Fibroblast of lung (primary cell): ENCODE results near the gene CASP4. TPM values are rescaled to one million over a fixed set of nuclear protein-coding genes. Genes with fewer than 3 reads are reported as not detected.

Experiments
- DNase-seq, 2 donors: peaks; one replicate each; pipeline versions ENCODE4 v3.0.0 to v3.0.0-alpha.2; 2010; ENCODE audit warnings: low read depth in 2 of 2
- H2AFZ ChIP-seq: 2 replicates; pipeline ENCODE4 v1.5.1; 2012; ENCODE audit warnings: low read length, control low read depth, inconsistent platforms
- H3K27ac ChIP-seq: 2 replicates; pipeline ENCODE4 v1.5.1; 2011; ENCODE audit warnings: low read length, control low read depth; ENCODE audit not compliant: insufficient read depth
- H3K27me3 ChIP-seq: 2 replicates; pipeline ENCODE4 v1.5.1; 2011; ENCODE audit warnings: mild to moderate bottlenecking, low read length; ENCODE audit not compliant: control insufficient read depth, insufficient read depth
- H3K36me3 ChIP-seq: 2 replicates; pipeline ENCODE4 v1.5.1; 2011; ENCODE audit warnings: low read length; ENCODE audit not compliant: control insufficient read depth, insufficient read depth
- H3K4me1 ChIP-seq: 2 replicates; pipeline ENCODE4 v1.5.1; 2011; ENCODE audit warnings: low read length; ENCODE audit not compliant: control insufficient read depth, insufficient read depth; ENCODE audit errors: extremely low read depth
- H3K4me2 ChIP-seq: 2 replicates; pipeline ENCODE4 v1.5.1; 2011; ENCODE audit warnings: low read length, control low read depth; ENCODE audit not compliant: insufficient read depth; ENCODE audit errors: extremely low read depth
- H3K4me3 ChIP-seq, 4 experiments: fragments of 200-600 bp in 1 of 4; sonication (generic) in 1 of 4; replicated peaks in 1 of 4; 2 replicates each; pipeline ENCODE4 v1.5.1; 2011 to 2016; ENCODE audit warnings: low read length in 4 of 4, low read depth in 3 of 4, mild to moderate bottlenecking in 3 of 4, control low read depth in 2 of 4, inconsistent platforms in 1 of 4, mixed read lengths in 1 of 4; ENCODE audit not compliant: insufficient read depth in 1 of 4; ENCODE audit errors: control extremely low read depth in 1 of 4
- H3K79me2 ChIP-seq: 2 replicates; pipeline ENCODE4 v1.5.1; 2012; ENCODE audit warnings: mild to moderate bottlenecking, low read length, inconsistent platforms; ENCODE audit not compliant: control insufficient read depth, insufficient read depth
- H3K9ac ChIP-seq: 2 replicates; pipeline ENCODE4 v1.5.1; 2011; ENCODE audit warnings: mild to moderate bottlenecking, low read length, control low read depth; ENCODE audit not compliant: insufficient read depth
- H3K9me3 ChIP-seq: 2 replicates; pipeline ENCODE4 v1.5.1; 2012; ENCODE audit warnings: low read depth, low read length; ENCODE audit not compliant: control insufficient read depth, insufficient read depth
- H4K20me1 ChIP-seq: 2 replicates; pipeline ENCODE4 v1.5.1; 2011; ENCODE audit warnings: low read length; ENCODE audit not compliant: control insufficient read depth, insufficient read depth; ENCODE audit errors: extremely low read depth
- EZH2 ChIP-seq: IDR thresholded peaks from 2 replicates; pipeline ENCODE4 v1.5.1; 2012; ENCODE audit warnings: low read length, control low read depth, mild to moderate bottlenecking; ENCODE audit errors: missing control alignments
- polyA plus RNA-seq, 2 donors: library from polyadenylated mRNA; depleted of rRNA in 1 of 2; stranded (reverse) in 1 of 2; unstranded in 1 of 2; fragments of >200 nt; gene quantifications; 2 replicates each; pipeline ENCODE4 v1.2.1, GENCODE V29; 2011 to 2012; ENCODE audit warnings: missing spikeins in 1 of 2
- total RNA-seq: library from RNA; depleted of rRNA; stranded (reverse); fragments of >200 nt; gene quantifications from 2 replicates; pipeline ENCODE4 v1.2.1, GENCODE V29; 2014
- TF ChIP-seq, protein P1 (sequence below), 2 donors: IDR thresholded peaks in 1 of 2; conservative IDR thresholded peaks in 1 of 2; 1 replicate in 1 of 2; 2 replicates in 1 of 2; pipeline ENCODE4 v1.5.1; 2011 to 2012; ENCODE audit warnings: low read length in 2 of 2, control low read depth in 1 of 2, inconsistent platforms in 1 of 2, low read depth in 1 of 2, mild to moderate bottlenecking in 1 of 2

Gene CASP4
- total and polyA plus RNA-seq, 2 donors (not counting 1 experiment from before 2014, with no cell fraction given) = 196 to 204 TPM

DNA sequence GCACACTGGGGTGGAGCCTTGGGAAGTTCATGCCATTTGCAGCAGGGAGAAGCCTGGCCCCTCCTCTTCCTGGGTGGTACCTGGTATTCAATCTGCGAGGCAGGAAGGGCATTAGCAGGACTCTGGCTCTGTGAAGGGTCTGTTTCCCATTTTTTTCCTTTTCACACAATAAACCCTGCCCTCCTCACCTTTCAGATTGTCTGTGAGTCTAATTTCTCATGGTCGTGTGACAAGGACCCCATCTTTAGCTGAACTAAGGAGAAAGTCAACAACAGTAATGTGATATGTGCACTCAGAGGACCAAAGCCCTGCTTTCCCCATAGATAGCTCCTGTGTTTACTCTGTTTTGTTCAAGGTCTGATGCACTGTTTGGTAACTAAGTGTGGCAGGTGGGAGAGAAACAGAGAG lies 26.6 kb upstream of the CASP4 start:
- no peaks in the 10 kb centered on the region for H3K9me3 ChIP-seq
- TF ChIP-seq, protein P1, sequence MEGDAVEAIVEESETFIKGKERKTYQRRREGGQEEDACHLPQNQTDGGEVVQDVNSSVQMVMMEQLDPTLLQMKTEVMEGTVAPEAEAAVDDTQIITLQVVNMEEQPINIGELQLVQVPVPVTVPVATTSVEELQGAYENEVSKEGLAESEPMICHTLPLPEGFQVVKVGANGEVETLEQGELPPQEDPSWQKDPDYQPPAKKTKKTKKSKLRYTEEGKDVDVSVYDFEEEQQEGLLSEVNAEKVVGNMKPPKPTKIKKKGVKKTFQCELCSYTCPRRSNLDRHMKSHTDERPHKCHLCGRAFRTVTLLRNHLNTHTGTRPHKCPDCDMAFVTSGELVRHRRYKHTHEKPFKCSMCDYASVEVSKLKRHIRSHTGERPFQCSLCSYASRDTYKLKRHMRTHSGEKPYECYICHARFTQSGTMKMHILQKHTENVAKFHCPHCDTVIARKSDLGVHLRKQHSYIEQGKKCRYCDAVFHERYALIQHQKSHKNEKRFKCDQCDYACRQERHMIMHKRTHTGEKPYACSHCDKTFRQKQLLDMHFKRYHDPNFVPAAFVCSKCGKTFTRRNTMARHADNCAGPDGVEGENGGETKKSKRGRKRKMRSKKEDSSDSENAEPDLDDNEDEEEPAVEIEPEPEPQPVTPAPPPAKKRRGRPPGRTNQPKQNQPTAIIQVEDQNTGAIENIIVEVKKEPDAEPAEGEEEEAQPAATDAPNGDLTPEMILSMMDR (conservative IDR thresholded peaks at IDR 0.05 in 1 of 2, IDR thresholded peaks at IDR 0.05 in 1 of 2; ENCODE audit: low read depth in 1 of 2, low read length in 2 of 2) = no peak
- no peak for TF ChIP-seq EZH2
- H3K79me2 ChIP-seq = no peaks in the 10 kb centered on the region
- no peak for DNase-seq
- no peaks in the 10 kb centered on the region for H3K36me3 ChIP-seq
- H2AFZ ChIP-seq = no peak overlapping the region
- no peak overlapping the region for H3K9ac ChIP-seq
- no peak overlapping the region for H3K4me2 ChIP-seq
- H3K27me3 ChIP-seq = no peaks in the 10 kb centered on the region
- no peak overlapping the region for H3K4me3 ChIP-seq
- no peaks in the 10 kb centered on the region for H4K20me1 ChIP-seq
- H3K4me1 ChIP-seq = no peaks in the 10 kb centered on the region
- H3K27ac ChIP-seq = no peak overlapping the region

DNA sequence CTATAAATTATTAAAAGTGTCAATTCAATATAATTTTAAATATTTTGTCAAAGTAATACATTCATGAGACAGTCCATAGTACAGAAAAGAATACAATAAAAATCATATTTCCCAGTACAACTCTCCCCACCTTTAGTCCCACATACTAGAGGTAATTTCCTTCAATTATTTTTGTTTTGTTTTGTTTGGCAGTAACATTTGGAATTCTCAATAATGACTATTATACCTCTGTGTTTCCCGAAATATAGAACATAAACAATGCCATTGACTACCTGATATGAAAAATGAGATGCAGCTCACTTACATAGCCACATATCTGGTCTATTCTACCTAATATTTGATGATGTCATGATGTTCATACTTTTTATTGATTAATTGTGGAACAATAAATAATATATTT lies 24.4 kb upstream of the CASP4 start:
- H3K36me3 ChIP-seq = no peaks in the 10 kb centered on the region
- H2AFZ ChIP-seq = no peak overlapping the region
- no peak for DNase-seq
- no peaks in the 10 kb centered on the region for H3K79me2 ChIP-seq
- TF ChIP-seq, protein P1 (conservative IDR thresholded peaks at IDR 0.05 in 1 of 2, IDR thresholded peaks at IDR 0.05 in 1 of 2; ENCODE audit: low read depth in 1 of 2, low read length in 2 of 2) = no peak
- TF ChIP-seq EZH2 = no peak
- H3K27me3 ChIP-seq = no peaks in the 10 kb centered on the region
- no peak overlapping the region for H3K4me2 ChIP-seq
- no peak overlapping the region for H3K4me3 ChIP-seq
- H3K27ac ChIP-seq = no peak overlapping the region
- no peaks in the 10 kb centered on the region for H3K4me1 ChIP-seq
- H3K9me3 ChIP-seq = no peaks in the 10 kb centered on the region
- H3K9ac ChIP-seq = no peak overlapping the region
- no peaks in the 10 kb centered on the region for H4K20me1 ChIP-seq

DNA sequence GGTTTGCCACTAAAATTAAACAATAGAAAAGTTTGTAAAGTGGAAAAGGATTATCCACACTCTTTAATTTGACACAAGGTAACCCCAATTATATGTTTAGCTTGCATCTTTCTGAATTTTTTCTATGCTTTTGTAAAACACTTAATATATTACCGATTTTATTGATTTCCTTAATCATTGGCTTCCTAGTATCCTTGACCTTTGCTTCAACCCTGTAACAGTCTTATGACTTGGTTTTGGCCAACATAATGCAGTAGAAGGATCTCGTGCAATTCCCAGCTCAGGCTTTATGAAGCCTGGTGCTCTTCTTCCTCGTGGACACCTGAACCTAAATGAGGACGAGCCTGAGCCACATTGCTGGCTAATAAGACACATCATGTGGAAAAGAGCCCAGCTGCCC lies 23.6 kb upstream of the CASP4 start:
- H4K20me1 ChIP-seq = no peaks in the 10 kb centered on the region
- no peak overlapping the region for H2AFZ ChIP-seq
- H3K4me1 ChIP-seq = no peaks in the 10 kb centered on the region
- H3K27me3 ChIP-seq = no peaks in the 10 kb centered on the region
- H3K9me3 ChIP-seq = no peaks in the 10 kb centered on the region
- H3K4me2 ChIP-seq = no peak overlapping the region
- H3K9ac ChIP-seq = no peak overlapping the region
- H3K79me2 ChIP-seq = no peaks in the 10 kb centered on the region
- no peak for DNase-seq
- H3K36me3 ChIP-seq = no peaks in the 10 kb centered on the region
- TF ChIP-seq EZH2 = no peak
- TF ChIP-seq, protein P1 (conservative IDR thresholded peaks at IDR 0.05 in 1 of 2, IDR thresholded peaks at IDR 0.05 in 1 of 2; ENCODE audit: low read depth in 1 of 2, low read length in 2 of 2) = no peak
- no peak overlapping the region for H3K27ac ChIP-seq
- H3K4me3 ChIP-seq = no peak overlapping the region
